Parathyroid adenoma (tissue), 2 donors: ENCODE results near the gene CPNE9.

Experiments
- H2AFZ ChIP-seq: fragments of 300-600 bp; sonication (generic); one replicate; pipeline ENCODE4 v1.7.0; 2017; ENCODE audit warnings: antibody characterized with exemption, mild to moderate bottlenecking
- H3K27ac ChIP-seq: fragments of 300-600 bp; sonication (generic); one replicate; pipeline ENCODE4 v1.7.0; 2017
- H3K27me3 ChIP-seq: fragments of 300-600 bp; sonication (generic); one replicate; pipeline ENCODE4 v1.7.0; 2017; ENCODE audit warnings: low read length; ENCODE audit not compliant: control insufficient read depth, insufficient read depth
- H3K36me3 ChIP-seq: fragments of 300-600 bp; sonication (generic); one replicate; pipeline ENCODE4 v1.7.0; 2017; ENCODE audit warnings: low read length; ENCODE audit not compliant: control insufficient read depth, insufficient read depth
- H3K4me1 ChIP-seq: fragments of 300-600 bp; sonication (generic); one replicate; pipeline ENCODE4 v1.7.0; 2017; ENCODE audit warnings: control low read depth
- H3K4me2 ChIP-seq: fragments of 300-600 bp; sonication (generic); one replicate; pipeline ENCODE4 v1.7.0; 2017; ENCODE audit warnings: low read length
- H3K4me3 ChIP-seq: fragments of 300-600 bp; sonication (generic); one replicate; pipeline ENCODE4 v1.7.0; 2017; ENCODE audit warnings: low read depth, low read length
- H3K79me2 ChIP-seq: fragments of 300-600 bp; sonication (generic); one replicate; pipeline ENCODE4 v1.7.0; 2017; ENCODE audit warnings: control low read depth
- H3K9ac ChIP-seq: fragments of 300-600 bp; sonication (generic); one replicate; pipeline ENCODE4 v1.7.0; 2017; ENCODE audit warnings: mild to moderate bottlenecking
- H3K9me3 ChIP-seq: fragments of 300-600 bp; sonication (generic); one replicate; pipeline ENCODE4 v1.7.0; 2017; ENCODE audit warnings: low read length; ENCODE audit not compliant: control insufficient read depth
- TF ChIP-seq, protein P1 (sequence below): fragments of 300-600 bp; sonication (generic); IDR thresholded peaks from one replicate; pipeline ENCODE4 v1.7.0; 2017; ENCODE audit warnings: antibody characterized with exemption, mild to moderate bottlenecking
- donor health status: primary hyperparathyroidism.

The CPNE9 gene

DNA sequence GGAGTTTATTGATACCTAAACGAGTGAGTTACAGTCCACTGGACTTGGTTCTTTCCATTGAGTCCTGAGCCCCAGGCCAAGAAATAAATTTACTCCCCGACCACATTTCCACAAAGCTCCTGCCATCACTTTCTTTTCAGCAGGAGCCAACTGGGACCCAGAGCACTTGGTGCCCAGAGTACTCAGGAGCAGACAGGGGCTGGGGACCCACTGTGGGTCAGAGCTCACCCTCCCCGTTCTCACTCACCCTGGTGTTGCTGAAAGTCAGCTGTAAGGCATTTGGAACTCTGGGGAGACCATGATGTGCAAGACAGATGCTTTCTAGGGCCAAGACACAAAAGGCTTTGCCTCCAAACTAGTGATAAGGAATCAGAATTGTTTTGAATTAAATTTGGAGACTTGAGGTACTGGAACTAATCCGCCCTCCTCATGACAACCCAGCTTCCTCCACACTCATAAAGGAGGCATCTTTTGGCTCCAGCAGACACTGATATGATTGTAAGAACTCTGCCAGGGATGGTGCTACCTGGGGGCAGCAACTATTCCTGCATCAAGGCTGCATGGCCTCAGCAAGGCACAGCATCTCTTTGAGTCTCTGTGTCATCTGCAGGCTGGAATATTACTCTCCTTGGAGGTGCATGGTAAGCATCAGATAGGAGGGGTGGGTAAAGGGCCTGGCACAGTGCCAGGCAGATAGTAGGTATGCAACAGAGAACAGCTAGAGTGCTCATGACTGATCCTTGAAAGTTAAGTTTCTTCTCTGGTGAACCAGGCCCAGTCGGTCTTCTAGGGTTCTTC is 73.5 kb downstream of the CPNE9 start:
- Histone ChIP-seq H3K27me3 (no peaks in the 10 kb centered on the region), H3K79me2 (no peaks in the 10 kb centered on the region), H3K4me1 (no peaks in the 10 kb centered on the region), H3K4me3 (no peak overlapping the region), H3K9me3 (no peaks in the 10 kb centered on the region), H3K9ac (no peak overlapping the region), H3K36me3 (no peaks in the 10 kb centered on the region), H2AFZ (no peak overlapping the region), H3K4me2 (no peak overlapping the region), H3K27ac (no peak overlapping the region)
- TF ChIP-seq, protein P1, sequence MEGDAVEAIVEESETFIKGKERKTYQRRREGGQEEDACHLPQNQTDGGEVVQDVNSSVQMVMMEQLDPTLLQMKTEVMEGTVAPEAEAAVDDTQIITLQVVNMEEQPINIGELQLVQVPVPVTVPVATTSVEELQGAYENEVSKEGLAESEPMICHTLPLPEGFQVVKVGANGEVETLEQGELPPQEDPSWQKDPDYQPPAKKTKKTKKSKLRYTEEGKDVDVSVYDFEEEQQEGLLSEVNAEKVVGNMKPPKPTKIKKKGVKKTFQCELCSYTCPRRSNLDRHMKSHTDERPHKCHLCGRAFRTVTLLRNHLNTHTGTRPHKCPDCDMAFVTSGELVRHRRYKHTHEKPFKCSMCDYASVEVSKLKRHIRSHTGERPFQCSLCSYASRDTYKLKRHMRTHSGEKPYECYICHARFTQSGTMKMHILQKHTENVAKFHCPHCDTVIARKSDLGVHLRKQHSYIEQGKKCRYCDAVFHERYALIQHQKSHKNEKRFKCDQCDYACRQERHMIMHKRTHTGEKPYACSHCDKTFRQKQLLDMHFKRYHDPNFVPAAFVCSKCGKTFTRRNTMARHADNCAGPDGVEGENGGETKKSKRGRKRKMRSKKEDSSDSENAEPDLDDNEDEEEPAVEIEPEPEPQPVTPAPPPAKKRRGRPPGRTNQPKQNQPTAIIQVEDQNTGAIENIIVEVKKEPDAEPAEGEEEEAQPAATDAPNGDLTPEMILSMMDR: no peak

DNA sequence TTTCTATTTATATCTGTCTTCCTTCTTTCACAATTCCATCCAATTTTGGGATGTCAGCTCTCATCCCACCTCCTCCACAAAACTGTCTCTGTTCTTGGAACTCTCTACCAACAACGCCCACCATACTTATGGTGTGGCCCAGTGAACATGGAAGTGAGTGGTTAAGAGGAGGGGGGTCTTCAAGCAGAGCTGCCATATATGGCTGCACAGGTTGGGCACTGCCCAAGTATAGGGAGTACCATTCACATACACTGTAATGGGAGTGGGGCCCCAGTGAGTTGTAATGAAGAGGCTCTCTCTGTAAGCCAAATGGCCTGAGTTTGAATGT is 74.0 kb downstream of the CPNE9 start:
- Histone ChIP-seq H3K27ac (no peak overlapping the region), H3K4me3 (no peak overlapping the region)

DNA sequence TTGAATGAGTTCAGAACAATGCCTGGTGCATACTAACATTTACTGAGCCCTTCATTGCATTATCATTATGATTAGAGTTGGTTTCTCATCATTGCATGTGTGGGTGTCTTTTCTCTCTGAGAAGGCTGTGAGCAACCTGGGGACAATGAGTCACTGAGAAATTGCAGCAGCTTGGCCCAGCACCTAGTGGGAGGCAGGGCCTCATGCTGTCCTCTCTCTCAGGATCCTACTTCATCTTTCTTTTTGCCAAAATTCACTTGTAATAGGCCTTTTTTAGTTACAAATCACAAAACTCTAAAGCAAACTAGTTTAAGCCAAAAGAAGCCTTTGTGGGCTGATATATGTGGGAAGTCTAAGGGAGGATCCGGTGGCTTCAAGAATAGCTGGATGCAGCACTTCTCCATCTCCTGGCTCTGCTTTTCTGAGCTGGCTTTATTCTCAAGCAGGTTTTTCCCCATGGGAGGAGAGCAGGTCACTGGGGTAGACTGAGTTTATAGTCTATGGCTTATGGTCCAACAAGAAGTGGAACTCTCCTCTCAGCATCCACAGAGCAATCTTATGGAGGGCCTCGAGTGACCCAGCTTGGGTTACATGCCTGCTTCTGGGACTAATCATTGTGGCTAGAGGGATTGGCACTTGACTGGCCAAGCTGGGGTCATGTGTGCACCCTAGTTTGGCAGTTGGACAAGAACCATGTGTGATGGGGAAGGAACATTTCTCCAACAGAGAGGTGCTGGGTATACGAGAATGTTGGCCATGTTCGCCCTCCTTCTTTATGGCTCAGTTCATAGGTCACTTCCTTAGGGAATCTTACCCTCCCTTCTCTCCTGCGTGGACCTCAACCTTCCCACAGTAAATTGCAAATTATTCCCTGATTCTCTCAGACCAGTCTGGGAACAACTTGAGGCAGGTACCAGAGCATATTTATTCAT is 74.8 kb downstream of the CPNE9 start:
- H3K9ac ChIP-seq: no peak overlapping the region
- H2AFZ ChIP-seq: no peak overlapping the region
- no peak overlapping the region for H3K4me2 ChIP-seq
- H3K4me1 ChIP-seq: no peaks in the 10 kb centered on the region
- no peak overlapping the region for H3K4me3 ChIP-seq
- H3K9me3 ChIP-seq: no peaks in the 10 kb centered on the region
- H3K36me3 ChIP-seq: no peaks in the 10 kb centered on the region
- TF ChIP-seq, protein P1: no peak
- no peak overlapping the region for H3K27ac ChIP-seq
- no peaks in the 10 kb centered on the region for H3K79me2 ChIP-seq
- H3K27me3 ChIP-seq: no peaks in the 10 kb centered on the region

More for the DNA sequence above, 74.0 kb downstream of the CPNE9 start:
- H3K79me2 ChIP-seq: no peaks in the 10 kb centered on the region
- H3K36me3 ChIP-seq: no peaks in the 10 kb centered on the region
- H3K9me3 ChIP-seq: no peaks in the 10 kb centered on the region
- H3K4me2 ChIP-seq: no peak overlapping the region
- H3K9ac ChIP-seq: no peak overlapping the region
- H3K27me3 ChIP-seq: no peaks in the 10 kb centered on the region
- H2AFZ ChIP-seq: no peak overlapping the region
- TF ChIP-seq, protein P1: no peak
- H3K4me1 ChIP-seq: no peaks in the 10 kb centered on the region

DNA sequence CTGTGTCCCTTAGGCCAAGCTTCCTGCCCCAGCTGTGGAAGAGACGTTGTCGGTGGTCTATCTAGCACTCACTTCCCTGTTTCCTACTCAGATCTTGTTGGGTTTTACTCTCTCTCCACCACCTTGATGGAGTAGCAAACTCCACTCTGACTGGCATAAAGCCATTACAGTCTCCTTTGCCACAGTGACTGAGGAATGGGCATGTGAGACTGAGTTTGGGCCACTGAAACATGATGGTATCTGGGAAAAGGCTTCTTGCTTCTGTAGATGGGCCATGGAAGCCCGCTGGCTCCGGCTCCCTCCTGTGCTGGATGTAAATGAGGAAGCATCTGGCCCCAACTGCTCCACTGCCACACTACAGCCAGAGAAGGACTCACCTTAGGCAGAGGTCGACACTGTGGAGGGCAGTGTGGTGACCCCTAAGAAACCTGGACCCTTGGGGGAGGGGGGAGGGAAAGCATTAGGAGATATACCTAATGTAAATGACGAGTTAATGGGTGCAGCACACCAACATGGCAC is 75.5 kb downstream of the CPNE9 start:
- no peaks in the 10 kb centered on the region for H3K27me3 ChIP-seq
- no peaks in the 10 kb centered on the region for H3K9me3 ChIP-seq
- no peak overlapping the region for H3K27ac ChIP-seq
- H3K4me3 ChIP-seq: no peak overlapping the region
- no peak overlapping the region for H3K4me2 ChIP-seq
- H3K9ac ChIP-seq: no peak overlapping the region
- no peaks in the 10 kb centered on the region for H3K36me3 ChIP-seq
- TF ChIP-seq, protein P1: no peak
- H2AFZ ChIP-seq: no peak overlapping the region
- no peaks in the 10 kb centered on the region for H3K79me2 ChIP-seq
- no peaks in the 10 kb centered on the region for H3K4me1 ChIP-seq
